GM21786 (cell line): ENCODE results near the gene ABCB4.

Experiments
- ATAC-seq: cut with Tn5 transposase; IDR thresholded peaks from one replicate; pipeline ENCODE4 v1.9.1; 2021; ENCODE audit not compliant: unreplicated experiment

Gene ABCB4

DNA sequence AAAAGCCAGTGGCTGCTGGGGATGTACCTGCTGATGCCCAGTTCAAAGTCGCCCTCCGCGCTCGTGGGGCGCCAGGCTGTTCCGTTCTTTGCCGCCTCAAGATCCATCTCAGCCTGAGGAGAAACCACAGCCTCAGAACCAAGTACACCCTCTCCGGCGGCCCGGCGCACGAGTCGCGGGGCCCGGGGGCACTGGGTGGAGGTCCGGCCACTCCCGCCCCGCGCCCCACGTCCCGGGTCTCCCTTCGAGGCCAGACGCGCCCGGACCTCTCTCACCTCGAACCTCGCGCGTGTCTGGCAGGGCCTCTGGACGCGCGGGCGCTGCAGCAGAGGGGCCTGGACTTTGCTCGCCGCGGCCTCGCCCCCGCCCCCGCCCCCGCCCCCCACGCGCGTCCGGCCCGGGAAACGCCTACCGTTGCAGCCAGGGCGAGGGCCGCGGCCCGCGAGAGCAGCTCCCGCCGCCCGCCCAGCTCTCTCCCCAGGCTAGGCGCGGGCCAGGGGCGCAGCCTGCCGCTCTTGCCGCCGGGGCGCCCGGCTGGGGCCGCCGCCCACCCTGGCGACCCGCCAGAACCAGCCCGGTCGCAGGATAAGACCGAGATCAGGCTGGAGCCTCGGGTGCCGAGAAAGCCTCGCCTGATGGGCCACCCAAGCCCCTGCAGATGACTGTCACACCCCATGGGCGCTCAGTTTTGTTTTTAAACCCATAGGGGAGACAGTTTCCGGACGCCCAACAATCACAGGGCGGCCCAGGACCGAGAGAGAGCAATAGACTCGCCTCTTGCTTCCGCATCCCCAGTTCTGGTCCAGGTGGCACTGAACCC lies at the start of gene ABCB4:
Gene ABCB4, minus strand, starts transcription at position 322 of the 820 bp plus-strand sequence. Its CDS starts 215 bp downstream, at position 107.
- ATAC-seq = peak; percentile 17

DNA sequence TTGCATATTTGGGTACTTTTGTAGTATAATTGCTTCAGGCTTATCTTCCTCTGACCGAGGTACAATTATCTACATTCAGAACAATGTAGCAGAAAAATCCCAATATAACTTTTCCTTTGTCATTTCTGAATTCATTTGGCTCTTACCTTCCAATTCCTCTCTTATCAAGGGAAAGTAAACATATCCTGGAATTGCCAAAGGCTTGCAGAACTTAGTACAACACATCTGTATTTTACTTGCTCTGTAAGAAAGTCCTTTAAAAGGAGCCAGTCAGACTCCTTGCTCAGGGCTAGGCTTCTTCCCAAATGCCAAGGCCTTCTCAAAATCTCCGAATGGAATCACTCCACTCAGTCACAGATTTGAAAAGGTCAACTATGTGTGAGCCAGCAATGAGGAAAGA lies 43.3 kb upstream of the ABCB4 start:
- ATAC-seq = no peak

- ATAC-seq = no peak
These were observed 42.4 kb upstream of the ABCB4 start for GRCh38 chr7:87517891-87518290.

- no peak for ATAC-seq
These were observed 41.8 kb upstream of the ABCB4 start for GRCh38 chr7:87517136-87517815.

DNA sequence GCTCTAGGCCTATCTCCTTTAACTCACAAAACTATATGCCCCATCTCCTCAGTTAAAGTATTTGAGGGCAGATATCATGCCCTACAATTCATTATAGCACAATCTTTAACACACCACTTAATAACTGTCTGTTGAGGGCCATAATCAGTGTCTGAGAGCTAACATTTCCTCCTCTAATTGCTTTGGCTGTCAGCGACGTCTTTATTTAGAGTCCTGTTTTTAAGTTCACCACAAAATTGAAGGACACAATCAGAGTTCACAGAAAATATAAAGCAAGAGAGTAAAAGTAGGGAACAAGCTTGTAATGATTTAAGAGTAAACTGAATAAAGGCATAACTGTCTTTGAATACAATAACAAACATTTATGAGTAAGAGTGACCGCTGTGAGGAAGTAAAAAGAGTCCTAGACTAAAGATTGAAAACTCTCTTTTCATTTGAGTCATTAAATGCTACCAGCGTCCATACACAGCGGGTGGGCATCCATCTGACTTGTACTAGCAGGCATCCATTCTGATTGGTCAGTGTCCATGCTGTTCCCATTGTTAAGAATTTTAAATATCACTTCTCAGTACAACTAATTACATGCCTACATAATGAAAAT lies 38.4 kb upstream of the ABCB4 start:
- no peak for ATAC-seq

DNA sequence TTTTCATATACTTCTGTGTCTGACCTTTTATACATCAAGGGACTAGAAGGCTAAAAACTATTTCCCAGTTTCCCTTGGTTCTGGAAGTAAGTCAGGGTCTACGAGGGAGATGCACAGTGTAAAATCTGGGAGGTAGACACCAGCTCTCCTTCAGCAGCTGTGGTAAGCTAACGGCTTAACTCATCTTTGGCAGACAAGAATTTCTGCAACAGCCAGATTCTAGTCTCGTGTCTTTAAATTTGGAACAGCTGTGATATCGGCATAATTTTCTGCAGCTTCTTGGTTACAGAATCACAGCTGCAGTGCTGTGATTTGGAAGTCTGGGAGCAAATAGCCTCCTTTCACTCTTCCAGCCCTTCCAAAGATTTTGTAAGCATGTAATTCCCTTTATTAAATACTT lies 37.4 kb upstream of the ABCB4 start:
- ATAC-seq = no peak

DNA sequence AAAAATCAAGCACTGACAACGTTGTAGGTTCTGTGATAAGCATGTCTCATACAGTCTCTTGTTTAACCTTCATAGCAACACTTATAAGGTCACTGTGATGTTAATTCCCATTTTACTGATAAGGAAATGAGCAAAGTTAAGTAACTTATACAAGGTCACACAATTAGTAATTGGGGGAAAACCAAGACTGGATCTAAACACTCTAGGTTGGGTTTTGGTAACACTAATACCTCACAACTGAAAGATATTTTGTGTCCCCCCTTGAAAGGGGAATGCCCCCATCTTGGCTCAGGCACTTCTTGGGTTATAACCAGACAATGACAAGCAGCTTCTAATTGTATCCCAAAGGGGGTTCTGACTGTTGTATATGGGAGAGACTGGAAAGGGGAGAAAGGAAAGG lies 36.0 kb upstream of the ABCB4 start:
- ATAC-seq = peak; percentile 30

- no peak for ATAC-seq
These were observed 35.0 kb upstream of the ABCB4 start for GRCh38 chr7:87510411-87510875.

- no peak for ATAC-seq
These were observed 32.0 kb upstream of the ABCB4 start for GRCh38 chr7:87507446-87507845.

GRCh38 chr7:87506246-87507180 lies 31.0 kb upstream of the ABCB4 start:
- ATAC-seq = no peak

GRCh38 chr7:87505557-87506245 lies 30.2 kb upstream of the ABCB4 start:
- ATAC-seq = no peak

GRCh38 chr7:87505122-87505521 lies 29.6 kb upstream of the ABCB4 start:
- ATAC-seq = no peak

- ATAC-seq = no peak
These were observed 24.0 kb upstream of the ABCB4 start for GRCh38 chr7:87499494-87499893.

DNA sequence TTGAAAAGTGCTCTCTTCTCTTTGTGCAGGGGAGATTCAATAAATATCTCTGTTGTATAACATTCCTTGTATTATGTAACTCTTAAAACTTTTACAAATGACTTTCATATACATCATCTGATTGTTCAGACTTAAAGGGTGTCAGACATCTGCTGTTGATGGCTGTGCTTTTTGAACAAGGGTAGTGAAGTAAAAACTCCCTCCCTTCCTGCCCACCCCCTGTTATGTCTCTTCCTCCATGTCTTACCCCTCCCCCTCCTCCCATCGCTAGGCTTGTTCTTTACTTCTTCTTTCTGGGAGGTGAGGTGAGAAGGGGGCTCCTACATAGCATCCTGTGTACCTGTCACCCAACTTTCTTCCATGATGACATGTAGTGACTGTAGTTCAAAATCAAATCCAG lies 23.4 kb upstream of the ABCB4 start:
- no peak for ATAC-seq

GRCh38 chr7:87497482-87497881 lies 22.0 kb upstream of the ABCB4 start:
- no peak for ATAC-seq

DNA sequence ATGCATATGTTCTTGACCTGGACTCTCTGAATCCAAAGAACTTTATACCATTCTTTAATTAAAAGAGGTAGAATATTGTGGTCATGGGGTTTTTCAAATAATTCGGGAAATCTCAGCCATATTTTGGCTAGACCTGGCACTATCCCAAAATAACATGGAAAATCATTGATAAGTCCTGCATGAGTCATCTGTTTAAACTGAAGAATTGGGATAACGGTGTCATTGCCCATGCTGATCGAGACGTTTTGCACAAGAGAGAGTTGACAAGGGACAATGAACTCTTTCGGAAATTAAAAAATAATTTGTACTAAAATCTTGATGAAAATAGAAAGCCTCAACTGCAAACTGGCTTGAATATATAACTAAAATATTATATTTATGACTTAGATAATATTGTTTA lies 19.9 kb upstream of the ABCB4 start:
- no peak for ATAC-seq

GRCh38 chr7:87494454-87494853 lies 19.0 kb upstream of the ABCB4 start:
- ATAC-seq = no peak

DNA sequence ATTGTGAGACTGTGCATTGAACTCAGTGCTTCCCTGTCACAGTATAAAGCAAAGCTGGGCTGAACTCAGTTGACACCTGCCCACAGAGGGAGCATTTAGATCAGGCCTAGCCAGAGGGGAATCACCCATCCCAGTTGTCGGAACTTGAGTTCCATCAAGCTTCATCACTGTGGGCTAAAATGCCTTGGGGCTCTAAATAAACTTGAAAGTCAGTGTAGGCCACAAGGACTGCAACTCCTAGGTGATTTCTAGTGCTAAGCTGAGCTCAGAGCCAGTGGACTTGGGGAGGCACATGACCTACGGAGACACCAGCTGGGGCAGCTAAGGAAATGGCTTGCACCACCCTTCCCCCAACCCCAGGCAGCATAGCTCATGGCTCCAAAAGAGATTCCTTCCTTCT lies 7.7 kb upstream of the ABCB4 start:
- ATAC-seq = no peak

- no peak for ATAC-seq
These were observed 6.6 kb upstream of the ABCB4 start for GRCh38 chr7:87482115-87482514.

DNA sequence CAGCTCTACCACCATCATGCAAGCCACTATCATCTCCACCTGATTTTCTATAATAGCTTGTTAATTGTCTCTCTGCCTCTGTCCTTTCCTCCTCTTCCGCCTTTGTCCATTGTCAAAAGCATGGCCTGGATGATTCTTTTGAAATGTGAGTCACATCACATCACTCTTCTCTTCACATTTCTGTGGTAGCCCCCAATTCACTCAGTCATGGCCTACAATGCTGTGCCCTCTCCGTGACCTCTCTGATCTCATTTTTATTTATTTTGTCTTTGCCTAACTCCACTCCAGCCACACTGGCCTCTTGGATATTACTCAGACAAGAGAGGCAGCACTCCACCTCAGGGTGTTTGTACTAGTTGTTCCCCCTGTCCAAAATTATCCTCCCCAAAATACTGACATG lies 4.9 kb upstream of the ABCB4 start:
- ATAC-seq = no peak
